Astrocyte (in vitro differentiated cells and primary cell): Measurements from ENCODE around the gene KCNH2. TPM values are rescaled to one million over a fixed set of nuclear protein-coding genes. Genes with fewer than 3 reads are reported as not detected.

Experiments used
- DNase-seq: peaks from one replicate; pipeline ENCODE4 v3.0.0-alpha.2; 2010; ENCODE audit warnings: low read depth
- FAIRE-seq: peaks from 2 replicates; lab custom pipeline; 2011; peaks lifted over from hg19 to GRCh38; lab: Jason Lieb, UNC
- H2AFZ ChIP-seq: 2 replicates; pipeline ENCODE4 v1.6.0; 2012; ENCODE audit warnings: low read depth, low read length, inconsistent platforms
- H3K27ac ChIP-seq: 2 replicates; pipeline ENCODE4 v1.5.1; 2011; ENCODE audit warnings: low read depth, low read length, inconsistent platforms
- H3K27me3 ChIP-seq: 2 replicates; pipeline ENCODE4 v1.6.0; 2011; ENCODE audit warnings: low read length, inconsistent platforms; ENCODE audit not compliant: insufficient read depth
- H3K36me3 ChIP-seq: 2 replicates; pipeline ENCODE4 v1.5.1; 2011; ENCODE audit warnings: low read length, inconsistent platforms; ENCODE audit not compliant: insufficient read depth
- H3K4me1 ChIP-seq: 2 replicates; pipeline ENCODE4 v1.5.1; 2011; ENCODE audit warnings: low read length, inconsistent platforms; ENCODE audit not compliant: insufficient read depth
- H3K4me2 ChIP-seq: 2 replicates; pipeline ENCODE4 v1.6.0; 2012; ENCODE audit warnings: low read length, inconsistent platforms
- H3K4me3 ChIP-seq: 2 replicates; pipeline ENCODE4 v1.5.1; 2011; ENCODE audit warnings: low read depth, mild to moderate bottlenecking, low read length, inconsistent platforms; ENCODE audit not compliant: insufficient read depth
- H3K79me2 ChIP-seq: 2 replicates; pipeline ENCODE4 v1.6.0; 2012; ENCODE audit warnings: mild to moderate bottlenecking, low read length, inconsistent platforms; ENCODE audit not compliant: insufficient read depth
- H3K9ac ChIP-seq: 2 replicates; pipeline ENCODE4 v1.6.0; 2012; ENCODE audit warnings: mild to moderate bottlenecking, low read length, inconsistent platforms
- H3K9me3 ChIP-seq: 2 replicates; pipeline ENCODE4 v1.5.1; 2012; ENCODE audit warnings: low read depth, mild to moderate bottlenecking, low read length, inconsistent platforms; ENCODE audit not compliant: insufficient read depth
- H4K20me1 ChIP-seq: 2 replicates; pipeline ENCODE4 v1.6.0; 2012; ENCODE audit warnings: low read length, inconsistent platforms; ENCODE audit not compliant: insufficient read depth
- H3K27ac Mint-ChIP-seq: one replicate; pipeline ENCODE4 v1.8.0; 2021; ENCODE audit warnings: mild to moderate bottlenecking, mixed read lengths; ENCODE audit not compliant: unreplicated experiment
- H3K27me3 Mint-ChIP-seq: one replicate; pipeline ENCODE4 v1.8.0; 2021; ENCODE audit warnings: low read depth, mixed read lengths; ENCODE audit not compliant: unreplicated experiment
- H3K36me3 Mint-ChIP-seq: one replicate; pipeline ENCODE4 v1.8.0; 2021; ENCODE audit warnings: low read depth, mixed read lengths; ENCODE audit not compliant: unreplicated experiment
- H3K4me1 Mint-ChIP-seq: one replicate; pipeline ENCODE4 v1.8.0; 2021; ENCODE audit warnings: low read depth, mixed read lengths; ENCODE audit not compliant: unreplicated experiment
- H3K4me3 Mint-ChIP-seq: one replicate; pipeline ENCODE4 v1.8.0; 2021; ENCODE audit warnings: mild to moderate bottlenecking, moderate library complexity, mixed read lengths; ENCODE audit not compliant: unreplicated experiment
- H3K9me3 Mint-ChIP-seq: one replicate; pipeline ENCODE4 v1.8.0; 2021; ENCODE audit warnings: mild to moderate bottlenecking, mixed read lengths; ENCODE audit not compliant: unreplicated experiment
- EZH2 ChIP-seq: IDR thresholded peaks from 2 replicates; pipeline ENCODE4 v1.6.1; 2012; ENCODE audit warnings: mild to moderate bottlenecking, low read length, inconsistent platforms; ENCODE audit not compliant: insufficient read depth
- total RNA-seq: library from RNA; stranded (reverse); gene quantifications from 2 replicates; pipeline ENCODE4 v1.2.1, GENCODE V29; 2021
- TF ChIP-seq, protein P1 (sequence below): IDR thresholded peaks from 2 replicates; pipeline ENCODE4 v1.5.1; 2011; ENCODE audit warnings: low read depth, mild to moderate bottlenecking, inconsistent platforms, low read length, moderate library complexity; ENCODE audit not compliant: insufficient read depth

KCNH2 gene
- total RNA-seq, 1 donor from 2014 or later: 4.6 TPM

DNA sequence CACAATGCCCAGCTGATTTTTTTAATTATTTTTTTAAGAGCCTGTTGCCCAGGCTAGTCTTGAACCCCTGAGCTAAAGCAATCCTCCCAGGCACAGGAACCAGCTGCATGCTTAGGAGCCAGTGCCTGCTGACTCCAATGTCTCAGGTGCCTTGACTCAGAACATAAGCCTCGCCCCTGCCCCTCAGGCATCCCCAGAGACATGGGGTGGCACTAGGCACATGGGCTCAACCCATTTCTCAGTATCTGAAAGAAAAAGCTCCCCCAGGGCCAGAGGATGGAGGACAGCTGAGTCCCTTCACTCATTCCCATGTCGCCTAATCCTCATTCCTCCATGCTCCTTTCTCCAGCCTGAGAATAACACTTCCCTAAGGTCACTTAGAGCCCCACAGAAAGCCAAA, 39.1 kb downstream of the KCNH2 start:
- no peak overlapping the region for H3K27ac Mint-ChIP-seq
- peaks cover 7% of the 10 kb centered on the region for H3K4me1 ChIP-seq
- DNase-seq (no peak), FAIRE-seq (no peak)
- H2AFZ ChIP-seq: no peak overlapping the region
- no peaks in the 10 kb centered on the region for H4K20me1 ChIP-seq
- no peaks in the 10 kb centered on the region for H3K79me2 ChIP-seq
- H3K4me1 Mint-ChIP-seq: peaks cover 3% of the 10 kb centered on the region
- no peaks in the 10 kb centered on the region for H3K36me3 ChIP-seq
- H3K27me3 ChIP-seq: no peaks in the 10 kb centered on the region
- no peaks in the 10 kb centered on the region for H3K9me3 Mint-ChIP-seq
- H3K4me3 ChIP-seq: no peak overlapping the region
- H3K36me3 Mint-ChIP-seq: no peaks in the 10 kb centered on the region
- peaks cover 28% of the 10 kb centered on the region for H3K27me3 Mint-ChIP-seq
- no peaks in the 10 kb centered on the region for H3K9me3 ChIP-seq
- no peak overlapping the region for H3K4me2 ChIP-seq
- H3K4me3 Mint-ChIP-seq: no peak overlapping the region
- no peak overlapping the region for H3K9ac ChIP-seq
- TF ChIP-seq, protein P1, sequence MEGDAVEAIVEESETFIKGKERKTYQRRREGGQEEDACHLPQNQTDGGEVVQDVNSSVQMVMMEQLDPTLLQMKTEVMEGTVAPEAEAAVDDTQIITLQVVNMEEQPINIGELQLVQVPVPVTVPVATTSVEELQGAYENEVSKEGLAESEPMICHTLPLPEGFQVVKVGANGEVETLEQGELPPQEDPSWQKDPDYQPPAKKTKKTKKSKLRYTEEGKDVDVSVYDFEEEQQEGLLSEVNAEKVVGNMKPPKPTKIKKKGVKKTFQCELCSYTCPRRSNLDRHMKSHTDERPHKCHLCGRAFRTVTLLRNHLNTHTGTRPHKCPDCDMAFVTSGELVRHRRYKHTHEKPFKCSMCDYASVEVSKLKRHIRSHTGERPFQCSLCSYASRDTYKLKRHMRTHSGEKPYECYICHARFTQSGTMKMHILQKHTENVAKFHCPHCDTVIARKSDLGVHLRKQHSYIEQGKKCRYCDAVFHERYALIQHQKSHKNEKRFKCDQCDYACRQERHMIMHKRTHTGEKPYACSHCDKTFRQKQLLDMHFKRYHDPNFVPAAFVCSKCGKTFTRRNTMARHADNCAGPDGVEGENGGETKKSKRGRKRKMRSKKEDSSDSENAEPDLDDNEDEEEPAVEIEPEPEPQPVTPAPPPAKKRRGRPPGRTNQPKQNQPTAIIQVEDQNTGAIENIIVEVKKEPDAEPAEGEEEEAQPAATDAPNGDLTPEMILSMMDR: no peak
- no peak for TF ChIP-seq EZH2
- H3K27ac ChIP-seq: no peak overlapping the region

DNA sequence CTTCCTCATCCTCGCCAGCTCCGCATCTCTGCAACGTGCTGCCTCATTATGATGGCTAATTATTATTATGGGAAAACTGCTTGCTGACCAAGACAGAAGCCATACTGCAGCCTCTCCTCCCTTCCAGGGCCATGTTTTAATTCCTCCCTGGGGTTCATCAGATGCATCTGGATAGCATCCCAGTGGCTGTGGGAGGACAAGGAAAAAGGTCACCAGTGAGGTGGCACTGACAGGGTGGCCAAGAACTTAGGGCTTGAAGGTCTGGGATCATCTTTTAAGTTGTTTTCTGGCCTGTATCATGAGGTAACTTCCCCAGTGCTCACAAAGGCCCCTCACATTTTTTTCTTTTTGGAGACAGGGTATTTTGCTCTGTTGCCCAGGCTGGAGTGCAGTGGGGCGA, 39.6 kb downstream of the KCNH2 start:
- Mint-ChIP-seq H3K27ac (no peak overlapping the region), H3K36me3 (no peaks in the 10 kb centered on the region)

More for the DNA sequence above, 39.6 kb downstream of the KCNH2 start:
- peak overlapping the region; percentile 68 for H3K4me2 ChIP-seq
- Mint-ChIP-seq H3K27me3 (peaks cover 26% of the 10 kb centered on the region), H3K4me3 (no peak overlapping the region), H3K9me3 (no peaks in the 10 kb centered on the region), H3K4me1 (peaks cover 3% of the 10 kb centered on the region)
- H3K4me1 ChIP-seq: peaks cover 7% of the 10 kb centered on the region
- peak overlapping the region; percentile 15 for H2AFZ ChIP-seq
- H3K9ac ChIP-seq: no peak overlapping the region
- H3K4me3 ChIP-seq: no peak overlapping the region
- TF ChIP-seq EZH2: no peak
- TF ChIP-seq, protein P1: no peak
- no peaks in the 10 kb centered on the region for H3K27me3 ChIP-seq
- H3K36me3 ChIP-seq: no peaks in the 10 kb centered on the region
- no peak for DNase-seq
- H4K20me1 ChIP-seq: no peaks in the 10 kb centered on the region
- no peaks in the 10 kb centered on the region for H3K9me3 ChIP-seq
- no peak overlapping the region for H3K27ac ChIP-seq
- no peaks in the 10 kb centered on the region for H3K79me2 ChIP-seq
- FAIRE-seq: no peak
